Measurements from ENCODE around the gene PLEKHG1.

The PLEKHG1 gene

GRCh38 chr6:150589852-150590251 is 9.8 kb upstream of the PLEKHG1 start:
- no peak for DNase-seq (ENCODE audit: low read depth in 2 of 2)

GRCh38 chr6:150590446-150590845 is 9.2 kb upstream of the PLEKHG1 start:
- no peak for DNase-seq (ENCODE audit: low read depth in 2 of 2)

GRCh38 chr6:150592377-150592995 is 7.2 kb upstream of the PLEKHG1 start:
- DNase-seq (ENCODE audit: low read depth in 2 of 2): no peak

GRCh38 chr6:150593119-150593518 is 6.6 kb upstream of the PLEKHG1 start:
- no peak for DNase-seq (ENCODE audit: low read depth in 2 of 2)

GRCh38 chr6:150596439-150596838 is 3.2 kb upstream of the PLEKHG1 start:
- no peak for DNase-seq (ENCODE audit: low read depth in 2 of 2)

GRCh38 chr6:150598401-150598800 is 1.3 kb upstream of the PLEKHG1 start:
- DNase-seq (ENCODE audit: low read depth in 2 of 2): no peak

GRCh38 chr6:150598858-150599198 is 857 bp upstream of the PLEKHG1 start:
- no peak for DNase-seq (ENCODE audit: low read depth in 2 of 2)

- no peak for DNase-seq (ENCODE audit: low read depth in 2 of 2)
Measured at GRCh38 chr6:150600010-150600300, 270 bp downstream of the PLEKHG1 start.

- DNase-seq (ENCODE audit: low read depth in 2 of 2): peak in 1 of 2 donors; percentile 9
Measured at GRCh38 chr6:150600301-150601017, 774 bp downstream of the PLEKHG1 start.

GRCh38 chr6:150601439-150601838 is 1.8 kb downstream of the PLEKHG1 start:
- DNase-seq (ENCODE audit: low read depth in 2 of 2): no peak

- DNase-seq (ENCODE audit: low read depth in 2 of 2): no peak
Measured at GRCh38 chr6:150603176-150603575, 3.5 kb downstream of the PLEKHG1 start.

- DNase-seq (ENCODE audit: low read depth in 2 of 2): no peak
Measured at GRCh38 chr6:150604467-150604866, 4.8 kb downstream of the PLEKHG1 start.

GRCh38 chr6:150605333-150605732 is 5.6 kb downstream of the PLEKHG1 start:
- no peak for DNase-seq (ENCODE audit: low read depth in 2 of 2)

- no peak for DNase-seq (ENCODE audit: low read depth in 2 of 2)
Measured at GRCh38 chr6:150606168-150606591, 6.5 kb downstream of the PLEKHG1 start.

GRCh38 chr6:150606647-150607328 is 7.1 kb downstream of the PLEKHG1 start:
- no peak for DNase-seq (ENCODE audit: low read depth in 2 of 2)

- no peak for DNase-seq (ENCODE audit: low read depth in 2 of 2)
Measured at GRCh38 chr6:150607329-150607650, 7.6 kb downstream of the PLEKHG1 start.

GRCh38 chr6:150610584-150610983 is 10.9 kb downstream of the PLEKHG1 start:
- DNase-seq (ENCODE audit: low read depth in 2 of 2): no peak

GRCh38 chr6:150613269-150613668 is 13.6 kb downstream of the PLEKHG1 start:
- no peak for DNase-seq (ENCODE audit: low read depth in 2 of 2)

- DNase-seq (ENCODE audit: low read depth in 2 of 2): no peak
Measured at GRCh38 chr6:150615967-150616366, 16.3 kb downstream of the PLEKHG1 start.

- DNase-seq (ENCODE audit: low read depth in 2 of 2): no peak
Measured at GRCh38 chr6:150616586-150616985, 16.9 kb downstream of the PLEKHG1 start.

- DNase-seq (ENCODE audit: low read depth in 2 of 2): no peak
Measured at GRCh38 chr6:150617062-150617461, 17.4 kb downstream of the PLEKHG1 start.

- DNase-seq (ENCODE audit: low read depth in 2 of 2): no peak
Measured at GRCh38 chr6:150617496-150618460, 18.1 kb downstream of the PLEKHG1 start.
